PC-9 (cell line): ENCODE data around the gene PPP1R15B.

ENCODE experiments used
- CTCF ChIP-seq: fragments of 200-600 bp; sonication (generic); conservative IDR thresholded peaks from 2 replicates; pipeline ENCODE4 v1.6.1; 2017; ENCODE audit warnings: mixed run types, antibody characterized with exemption, mild to moderate bottlenecking, moderate library complexity
- EZH2 ChIP-seq: fragments of 200-600 bp; sonication (generic); IDR thresholded peaks from 2 replicates; pipeline ENCODE4 v1.8.0; 2017; ENCODE audit warnings: antibody characterized with exemption, low read depth

DNA sequence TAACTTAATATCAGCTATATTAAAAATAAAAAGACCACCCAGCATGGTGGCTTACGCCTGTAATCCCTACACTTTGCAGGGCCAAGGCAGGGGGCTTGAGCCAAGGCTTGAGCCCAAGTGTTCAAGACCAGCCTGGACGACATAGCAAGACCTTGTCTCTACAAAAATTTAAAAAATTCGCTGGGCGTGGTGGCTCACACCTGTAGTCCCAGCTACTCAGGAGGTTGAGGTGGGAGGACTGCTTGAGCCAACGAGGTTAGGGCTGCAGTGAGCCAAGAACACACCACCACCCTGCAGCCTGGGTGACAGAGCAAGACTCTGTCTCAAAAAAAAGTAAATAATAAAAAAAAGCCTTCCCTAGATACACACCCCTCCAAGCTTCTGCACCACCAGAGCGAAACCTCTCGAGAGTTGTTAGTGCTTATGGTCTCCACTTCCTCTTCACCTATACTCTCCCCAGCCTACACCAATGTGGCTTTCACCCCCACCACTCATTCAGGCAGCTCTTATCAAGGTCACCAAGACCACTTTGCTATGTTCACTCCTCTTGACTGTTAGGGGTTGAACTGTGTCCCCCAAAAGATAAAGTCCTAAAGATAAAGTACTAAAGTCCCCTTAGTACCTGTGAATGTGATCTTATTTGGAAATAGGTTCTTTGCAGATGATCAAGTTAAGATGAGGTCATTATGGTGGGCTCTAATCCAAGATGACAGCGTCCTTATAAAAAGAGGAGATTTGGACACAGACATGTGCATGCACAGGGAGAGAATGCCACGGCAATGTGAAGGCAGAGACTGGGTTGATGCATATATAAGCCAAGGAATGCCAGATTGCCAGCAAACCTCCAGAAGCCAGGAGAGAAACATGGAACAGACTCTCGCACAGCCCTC, 6.8 kb upstream of the PPP1R15B start:
- TF ChIP-seq EZH2 (no peak), CTCF (no peak)
